IPS-18a (cell line): Measurements from ENCODE around the gene SF1.

ENCODE experiments used
- H3K27ac ChIP-seq: one replicate; pipeline ENCODE4 v1.5.1; 2013; ENCODE audit warnings: low read length
- H3K27me3 ChIP-seq: one replicate; pipeline ENCODE4 v1.6.1; 2013; ENCODE audit warnings: mild to moderate bottlenecking, low read length; ENCODE audit not compliant: control insufficient read depth, insufficient read depth
- H3K36me3 ChIP-seq: one replicate; pipeline ENCODE4 v1.6.1; 2013; ENCODE audit warnings: low read depth, low read length; ENCODE audit not compliant: control insufficient read depth
- H3K4me1 ChIP-seq: one replicate; pipeline ENCODE4 v1.6.1; 2013; ENCODE audit warnings: low read depth, low read length; ENCODE audit not compliant: control insufficient read depth
- H3K4me3 ChIP-seq: one replicate; pipeline ENCODE4 v1.5.1; 2013; ENCODE audit warnings: low read length
- H3K9ac ChIP-seq: one replicate; pipeline ENCODE4 v1.6.1; 2013; ENCODE audit warnings: mild to moderate bottlenecking, low read length, moderate library complexity
- H3K9me3 ChIP-seq: one replicate; pipeline ENCODE4 v1.6.1; 2013; ENCODE audit warnings: low read depth, low read length; ENCODE audit not compliant: control insufficient read depth

Gene SF1

DNA sequence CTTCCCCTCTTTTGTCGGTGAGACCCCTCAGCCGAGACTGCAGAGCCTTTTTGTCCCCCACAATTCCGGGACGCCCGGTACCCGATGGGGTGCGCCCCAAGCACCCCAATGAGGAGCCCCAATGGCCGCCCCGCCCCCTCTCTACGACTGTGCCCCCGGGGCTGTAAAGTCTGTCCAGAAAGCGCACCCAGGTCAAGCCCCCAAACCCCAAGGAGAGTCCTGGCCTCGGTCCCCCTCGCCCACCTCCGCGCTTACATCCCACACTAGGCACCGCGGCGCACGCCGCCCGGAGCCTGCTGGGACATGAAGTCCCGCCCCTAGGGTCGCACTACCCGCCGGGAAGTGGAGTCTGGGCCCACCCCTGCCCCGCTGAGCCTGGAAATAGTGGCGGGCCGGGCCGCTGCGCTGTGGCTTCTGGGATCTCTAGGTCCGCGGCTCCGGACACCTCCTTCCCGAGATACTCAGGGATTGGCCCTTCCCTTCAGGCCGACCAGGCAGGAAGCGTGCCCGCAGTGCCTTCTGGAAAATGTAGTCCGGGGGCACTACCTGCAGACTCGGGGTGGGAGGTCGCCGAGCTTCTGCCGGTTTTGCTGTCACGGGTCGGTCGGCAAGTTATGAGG is 32.0 kb upstream of the SF1 start, which contains the start of gene MEN1:
TSS of gene MEN1 (minus strand) at position 281 of the 620 bp plus-strand sequence. CDS start 442 bp downstream, outside the sequence.
- Histone ChIP-seq H3K9me3 (no peaks in the 10 kb centered on the region), H3K4me3 (peak within 1 kb of the TSS; percentile 89), H3K9ac (peak within 1 kb of the TSS; percentile 59), H3K27ac (no peak within 1 kb of the TSS), H3K27me3 (no peaks in the 10 kb centered on the region), H3K36me3 (peaks cover 5% of the 10 kb centered on the region), H3K4me1 (peaks cover 5% of the 10 kb centered on the region)

DNA sequence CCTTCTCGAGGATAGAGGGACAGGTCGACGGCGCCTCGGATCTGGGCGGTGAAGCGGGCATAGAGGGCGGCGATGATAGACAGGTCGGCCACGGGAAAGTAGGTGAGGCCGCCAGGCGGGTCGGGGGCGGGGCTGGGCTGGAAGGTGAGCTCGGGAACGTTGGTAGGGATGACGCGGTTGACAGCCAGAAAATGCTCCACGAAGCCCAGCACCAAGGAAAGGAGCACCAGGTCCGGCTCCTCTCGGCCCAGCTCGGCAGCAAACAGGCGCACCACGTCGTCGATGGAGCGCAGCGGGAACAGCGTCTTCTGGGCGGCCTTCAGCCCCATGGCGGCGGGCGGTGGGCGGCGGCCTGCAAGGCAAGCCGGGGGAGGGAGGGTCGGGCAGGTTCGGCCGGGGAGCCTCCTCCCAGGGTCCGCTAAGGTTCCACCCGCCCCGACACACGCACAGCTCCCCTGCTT is 31.5 kb upstream of the SF1 start:
- H3K4me3 ChIP-seq, result peak overlapping the region; percentile 89
- H3K36me3 ChIP-seq, result peaks cover 5% of the 10 kb centered on the region
- no peaks in the 10 kb centered on the region for H3K27me3 ChIP-seq
- H3K9ac ChIP-seq, result peak overlapping the region; percentile 59
- no peaks in the 10 kb centered on the region for H3K9me3 ChIP-seq
- H3K4me1 ChIP-seq, result peaks cover 5% of the 10 kb centered on the region
- H3K27ac ChIP-seq, result no peak overlapping the region

DNA sequence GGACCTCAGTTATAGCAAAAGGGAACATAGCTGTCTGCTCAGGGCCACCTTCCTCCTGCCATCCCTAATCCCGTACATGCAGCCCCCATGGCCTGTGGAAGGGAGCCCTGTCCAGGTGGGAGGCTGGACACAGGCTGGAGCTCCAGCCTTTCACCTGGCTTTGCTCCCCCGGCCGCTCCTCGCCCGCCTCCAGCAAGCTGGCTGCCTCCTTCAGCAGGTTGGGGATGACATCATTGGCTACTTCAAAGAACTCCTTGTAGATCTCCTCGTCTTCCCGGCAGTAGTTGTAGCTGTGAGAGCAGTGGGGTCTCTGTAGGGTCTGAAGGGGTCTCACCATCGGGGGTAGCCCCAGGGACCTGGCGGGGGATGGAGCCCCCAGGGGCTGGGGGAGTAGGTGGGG is 27.1 kb upstream of the SF1 start:
- no peaks in the 10 kb centered on the region for H3K9me3 ChIP-seq
- H3K4me1 ChIP-seq, result peaks cover 12% of the 10 kb centered on the region

DNA sequence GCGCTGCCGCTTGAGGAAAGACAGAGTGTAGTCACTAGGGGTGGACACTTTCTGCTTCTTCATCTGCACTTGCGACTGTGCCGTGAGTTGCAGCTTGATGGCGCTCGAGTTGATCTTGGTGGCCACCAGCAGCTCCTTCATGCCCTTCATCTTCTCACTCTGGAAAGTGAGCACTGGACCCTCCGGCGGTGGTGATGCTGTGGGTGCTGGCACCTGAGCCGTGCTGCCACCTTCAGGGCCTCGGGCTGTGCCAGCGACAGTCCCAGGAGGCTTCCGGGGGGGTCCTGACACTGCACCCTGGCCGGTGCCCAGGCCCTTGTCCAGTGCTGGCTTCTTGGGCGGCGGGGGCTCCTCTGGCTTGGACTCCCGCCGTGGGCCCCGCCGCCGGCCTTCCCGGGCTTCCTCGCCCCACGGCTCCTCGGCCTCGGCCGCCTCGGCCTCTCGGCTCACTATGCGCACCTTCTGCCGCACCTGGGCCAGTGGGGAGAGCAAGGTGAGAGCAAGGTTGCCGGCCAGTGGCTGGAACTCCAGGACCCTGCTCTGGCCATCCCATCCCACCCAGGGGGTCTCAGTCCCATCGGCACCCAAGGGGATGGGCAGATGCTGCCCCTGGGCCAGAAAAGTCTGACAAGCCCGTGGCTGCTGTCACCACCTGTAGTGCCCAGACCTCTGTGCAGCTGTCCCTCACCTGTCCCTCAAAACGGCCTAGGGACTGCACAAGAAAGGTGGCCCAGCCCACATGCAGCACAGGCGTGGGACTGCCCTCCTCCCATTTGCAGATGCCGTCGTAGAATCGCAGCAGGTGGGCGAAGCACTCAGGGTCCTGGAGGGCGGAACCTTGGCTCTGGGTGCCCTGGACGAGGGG is 26.2 kb upstream of the SF1 start:
- peak overlapping the region; percentile 84 for H3K4me3 ChIP-seq
- no peaks in the 10 kb centered on the region for H3K9me3 ChIP-seq
- H3K9ac ChIP-seq, result peak overlapping the region; percentile 78
- H3K27me3 ChIP-seq, result no peaks in the 10 kb centered on the region
- peak overlapping the region; percentile 70 for H3K27ac ChIP-seq
- peaks cover 11% of the 10 kb centered on the region for H3K4me1 ChIP-seq
- peaks cover 5% of the 10 kb centered on the region for H3K36me3 ChIP-seq

More for the DNA sequence above, 27.1 kb upstream of the SF1 start:
- Histone ChIP-seq H3K27ac (no peak overlapping the region), H3K36me3 (peaks cover 5% of the 10 kb centered on the region), H3K9ac (no peak overlapping the region), H3K4me3 (no peak overlapping the region), H3K27me3 (no peaks in the 10 kb centered on the region)

DNA sequence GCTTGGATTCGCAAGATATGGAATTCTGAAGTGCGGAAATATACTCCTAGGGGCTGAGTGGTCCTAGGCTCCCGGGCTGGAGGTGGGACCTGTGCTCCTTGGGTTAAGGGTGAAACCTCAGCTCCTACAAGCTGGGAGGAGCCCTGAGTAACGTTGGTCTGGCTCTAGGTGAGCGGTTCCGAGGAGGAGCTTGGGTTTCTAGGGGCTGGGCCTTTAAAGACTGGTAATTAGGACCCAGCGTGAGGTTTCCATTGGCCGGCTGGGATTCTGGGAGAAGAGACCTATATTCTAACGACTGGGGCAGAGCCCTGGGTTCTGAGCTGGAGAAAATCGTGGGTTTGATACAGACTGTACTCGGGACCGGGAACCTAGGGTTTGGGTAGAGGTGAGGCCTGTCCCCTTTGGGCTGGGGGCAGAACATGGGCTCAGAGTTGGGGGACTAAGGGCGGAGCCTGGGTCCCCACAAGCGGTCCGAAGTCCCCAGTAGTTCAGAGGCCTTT is 25.6 kb upstream of the SF1 start:
- Histone ChIP-seq H3K4me1 (peaks cover 7% of the 10 kb centered on the region), H3K27ac (peak overlapping the region; percentile 70)

DNA sequence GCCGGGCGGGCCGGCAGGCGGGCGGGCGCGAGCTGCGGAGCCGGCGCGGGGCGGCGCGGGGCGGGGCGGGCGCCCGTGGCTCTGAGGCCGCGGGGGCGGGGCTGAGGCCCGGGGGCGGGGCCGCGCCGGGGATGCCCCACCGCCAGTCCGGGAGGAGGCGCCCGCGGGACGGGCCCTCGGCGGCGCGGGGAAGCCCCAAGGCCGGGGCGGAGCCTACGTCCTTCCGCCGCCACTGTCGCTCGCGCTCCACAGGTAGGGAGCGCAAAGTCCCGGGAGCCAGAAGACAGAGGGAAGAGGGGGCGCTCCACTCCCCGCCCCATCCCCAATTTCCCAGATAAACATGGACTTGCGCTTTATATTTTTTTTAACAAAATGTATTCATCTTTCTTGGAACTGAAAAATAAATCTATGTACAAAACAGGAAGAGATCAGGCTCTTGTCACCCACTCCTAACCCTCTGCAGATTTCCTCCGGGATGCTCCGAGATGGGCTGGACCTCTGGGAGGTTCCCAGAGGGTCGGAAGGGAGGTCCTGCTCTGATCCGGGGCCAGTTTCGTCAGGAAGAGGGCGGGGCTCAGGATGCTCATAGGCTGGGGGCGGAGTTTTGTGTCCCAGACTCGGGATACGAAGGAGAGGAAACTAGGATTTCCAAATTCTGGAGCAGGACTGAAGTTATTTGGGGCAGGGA is 25.0 kb upstream of the SF1 start, which contains the start of gene MAP4K2:
TSS of gene MAP4K2 (minus strand) at position 57 of the 688 bp plus-strand sequence. CDS start 65 bp downstream, outside the sequence.
- H3K4me3 ChIP-seq, result peak within 1 kb of the TSS; percentile 84
- peak within 1 kb of the TSS; percentile 70 for H3K27ac ChIP-seq
- H3K36me3 ChIP-seq, result peaks cover 5% of the 10 kb centered on the region
- H3K9me3 ChIP-seq, result no peaks in the 10 kb centered on the region
- no peaks in the 10 kb centered on the region for H3K27me3 ChIP-seq
- H3K4me1 ChIP-seq, result peaks cover 7% of the 10 kb centered on the region
- peak within 1 kb of the TSS; percentile 78 for H3K9ac ChIP-seq

More for the DNA sequence above, 25.6 kb upstream of the SF1 start:
- H3K36me3 ChIP-seq, result peaks cover 5% of the 10 kb centered on the region
- no peaks in the 10 kb centered on the region for H3K27me3 ChIP-seq
- H3K9ac ChIP-seq, result peak overlapping the region; percentile 78
- no peaks in the 10 kb centered on the region for H3K9me3 ChIP-seq
- H3K4me3 ChIP-seq, result peak overlapping the region; percentile 84

DNA sequence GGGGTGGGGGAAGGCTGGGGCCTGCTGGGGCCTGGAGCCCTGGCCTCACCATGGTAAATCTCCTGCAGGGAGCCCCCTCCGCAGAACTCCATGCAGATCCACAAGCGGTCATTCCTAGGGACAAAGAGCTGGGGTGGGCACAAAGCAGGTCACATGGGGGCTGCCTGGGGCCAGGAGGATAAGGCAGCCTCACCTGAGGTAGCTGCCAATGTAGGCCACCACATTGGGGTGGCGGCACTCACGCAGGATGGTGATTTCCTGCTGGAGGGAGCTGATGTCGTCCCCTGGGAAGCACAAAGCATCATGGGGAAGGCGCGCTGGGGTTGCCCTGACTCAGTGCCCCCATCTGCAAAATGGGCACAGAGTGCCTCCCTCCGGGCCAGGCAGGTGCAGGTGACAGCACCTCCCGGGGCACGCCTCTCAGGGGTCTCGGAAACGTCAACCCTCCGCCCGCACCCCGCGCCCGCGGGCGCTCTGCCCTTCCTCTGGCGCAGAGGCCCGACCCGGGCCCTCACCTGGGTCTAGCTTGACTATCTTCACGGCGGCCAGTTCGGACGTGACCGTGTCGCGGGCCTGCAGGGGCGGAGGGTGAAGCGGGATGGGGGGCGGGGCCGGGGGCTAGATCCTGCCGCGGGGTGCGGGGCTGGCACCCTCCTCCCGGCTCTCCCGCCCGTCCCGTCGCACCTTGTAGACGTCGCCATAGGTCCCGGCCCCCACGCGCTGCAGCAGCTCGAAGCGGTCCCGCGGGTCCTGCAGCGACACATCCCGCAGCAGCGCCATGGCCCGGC is 24.2 kb upstream of the SF1 start:
- Histone ChIP-seq H3K4me3 (peak overlapping the region; percentile 54), H3K27ac (no peak overlapping the region), H3K36me3 (peaks cover 5% of the 10 kb centered on the region), H3K27me3 (no peaks in the 10 kb centered on the region), H3K9ac (no peak overlapping the region), H3K9me3 (no peaks in the 10 kb centered on the region), H3K4me1 (peaks cover 7% of the 10 kb centered on the region)

DNA sequence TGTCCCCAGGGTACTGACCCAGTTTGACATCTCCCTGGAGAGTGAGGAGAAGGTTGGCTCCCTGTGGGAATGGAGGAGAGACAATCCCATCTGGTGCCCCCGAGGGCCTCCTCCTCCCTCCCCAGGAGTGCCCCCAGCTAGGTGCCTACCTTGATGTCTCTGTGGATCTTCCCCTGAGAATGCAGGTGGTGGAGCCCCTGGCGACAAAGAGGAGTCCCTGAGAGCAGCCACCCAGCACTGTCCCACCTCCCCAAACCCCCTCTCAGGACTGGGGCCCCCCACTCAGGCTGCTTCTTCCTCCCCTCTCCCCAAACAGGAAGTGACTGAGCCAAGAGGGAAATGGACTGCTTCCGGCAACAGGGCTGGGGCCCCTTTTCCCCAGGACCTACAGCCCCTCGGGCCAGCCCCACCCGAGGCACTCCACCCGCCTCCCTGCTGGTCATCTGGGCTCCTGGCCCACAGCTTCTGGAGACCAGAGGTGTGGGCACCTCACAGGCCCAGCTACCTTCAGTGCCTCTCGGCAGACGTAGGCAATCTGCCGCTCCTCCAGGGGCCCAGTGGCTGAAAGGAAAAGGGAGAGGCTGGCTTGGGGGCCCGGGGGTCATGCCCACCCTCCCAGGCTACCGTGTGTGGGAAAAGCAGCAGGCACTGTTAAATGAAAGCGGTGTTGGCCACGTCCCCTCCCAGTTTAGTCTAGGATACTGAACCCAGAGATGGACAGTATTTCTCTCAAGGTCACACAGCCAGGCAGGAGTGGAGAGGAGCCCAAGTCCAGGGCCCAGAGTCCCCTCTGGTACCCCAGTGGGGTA is 23.4 kb upstream of the SF1 start:
- Histone ChIP-seq H3K4me3 (no peak overlapping the region), H3K4me1 (peaks cover 7% of the 10 kb centered on the region), H3K27me3 (no peaks in the 10 kb centered on the region), H3K9ac (no peak overlapping the region), H3K36me3 (peaks cover 5% of the 10 kb centered on the region), H3K27ac (no peak overlapping the region), H3K9me3 (no peaks in the 10 kb centered on the region)

DNA sequence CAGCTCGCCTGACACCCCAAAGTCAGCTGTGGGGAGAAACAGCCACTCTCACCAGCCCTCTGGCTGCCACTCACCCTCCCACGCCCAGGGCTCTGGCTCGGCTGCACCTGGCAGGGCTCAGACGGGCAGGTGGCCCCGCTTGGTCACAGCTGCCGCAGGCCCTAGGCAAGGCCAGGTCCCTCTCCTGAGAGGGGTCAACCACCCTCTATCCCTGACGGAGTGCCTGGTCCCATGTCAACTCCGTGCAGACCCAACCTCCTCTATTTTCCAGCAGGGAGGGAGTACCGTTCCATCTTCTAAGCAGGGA is 22.8 kb upstream of the SF1 start:
- Histone ChIP-seq H3K9me3 (no peaks in the 10 kb centered on the region), H3K4me1 (peaks cover 7% of the 10 kb centered on the region), H3K9ac (no peak overlapping the region), H3K27me3 (no peaks in the 10 kb centered on the region), H3K36me3 (peaks cover 7% of the 10 kb centered on the region), H3K4me3 (no peak overlapping the region), H3K27ac (no peak overlapping the region)
